TTC549 (cell line): ENCODE measurements around the gene PCDHA1.

Source experiments
- FAIRE-seq: peaks from 2 replicates; lab custom pipeline; 2012; peaks lifted over from hg19 to GRCh38; lab: Jason Lieb, UNC

The PCDHA1 gene

DNA sequence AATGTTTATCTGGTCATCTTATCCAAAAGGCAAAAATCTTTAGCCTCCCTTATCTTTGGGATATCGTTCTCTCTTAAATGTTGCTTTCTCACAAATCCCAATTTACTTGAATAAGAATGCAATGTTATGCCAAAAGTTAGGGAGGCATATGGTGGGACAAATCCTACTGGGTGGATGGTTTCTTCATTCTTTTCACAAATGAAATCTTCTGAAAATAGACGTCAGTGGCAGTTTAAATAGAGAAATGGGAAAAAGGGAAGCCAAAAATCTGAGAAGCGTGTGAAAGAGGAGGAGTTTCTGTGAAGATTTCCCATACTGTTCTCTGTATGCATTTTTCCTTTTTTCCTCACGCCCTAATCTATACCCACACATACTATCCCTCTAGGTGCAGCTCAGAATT is 137.7 kb downstream of the PCDHA1 start:
- no peak for FAIRE-seq

DNA sequence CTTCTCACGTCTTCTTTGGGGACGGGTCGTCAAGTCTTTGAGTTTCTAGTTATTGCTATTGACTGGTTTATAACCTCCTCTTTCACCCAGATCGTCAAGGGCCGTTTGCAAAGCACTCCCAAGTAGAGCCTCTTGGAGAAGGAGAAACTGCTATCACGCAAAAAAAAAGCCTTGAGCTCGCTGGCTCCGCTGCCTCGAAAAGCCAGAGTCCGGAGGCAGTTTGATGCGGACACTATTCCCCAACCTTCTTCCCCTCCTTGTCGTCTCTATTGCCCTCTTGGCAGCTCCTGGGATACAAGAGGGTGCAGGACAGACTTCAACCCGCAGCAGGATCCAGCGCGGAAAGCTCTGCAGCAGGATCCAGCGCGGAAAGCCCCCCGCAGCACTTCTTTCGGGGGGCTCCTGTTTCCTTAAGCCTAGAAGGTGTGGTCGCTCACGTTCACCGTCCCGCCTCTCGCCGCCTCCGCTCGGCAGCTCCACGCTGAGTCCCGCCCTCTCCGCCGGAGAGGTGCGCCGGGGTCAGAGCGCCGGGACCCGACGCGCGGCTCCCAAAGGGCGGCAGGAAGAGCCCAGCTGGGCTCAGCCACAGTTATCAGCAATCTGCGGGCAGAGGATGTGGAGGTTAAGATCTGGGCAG is 140.0 kb downstream of the PCDHA1 start, which contains the start of gene PCDHAC1:
TSS of gene PCDHAC1 (plus strand) at position 494 of the 637 bp plus-strand sequence. CDS start 594 bp downstream, outside the sequence.
- FAIRE-seq: no peak

DNA sequence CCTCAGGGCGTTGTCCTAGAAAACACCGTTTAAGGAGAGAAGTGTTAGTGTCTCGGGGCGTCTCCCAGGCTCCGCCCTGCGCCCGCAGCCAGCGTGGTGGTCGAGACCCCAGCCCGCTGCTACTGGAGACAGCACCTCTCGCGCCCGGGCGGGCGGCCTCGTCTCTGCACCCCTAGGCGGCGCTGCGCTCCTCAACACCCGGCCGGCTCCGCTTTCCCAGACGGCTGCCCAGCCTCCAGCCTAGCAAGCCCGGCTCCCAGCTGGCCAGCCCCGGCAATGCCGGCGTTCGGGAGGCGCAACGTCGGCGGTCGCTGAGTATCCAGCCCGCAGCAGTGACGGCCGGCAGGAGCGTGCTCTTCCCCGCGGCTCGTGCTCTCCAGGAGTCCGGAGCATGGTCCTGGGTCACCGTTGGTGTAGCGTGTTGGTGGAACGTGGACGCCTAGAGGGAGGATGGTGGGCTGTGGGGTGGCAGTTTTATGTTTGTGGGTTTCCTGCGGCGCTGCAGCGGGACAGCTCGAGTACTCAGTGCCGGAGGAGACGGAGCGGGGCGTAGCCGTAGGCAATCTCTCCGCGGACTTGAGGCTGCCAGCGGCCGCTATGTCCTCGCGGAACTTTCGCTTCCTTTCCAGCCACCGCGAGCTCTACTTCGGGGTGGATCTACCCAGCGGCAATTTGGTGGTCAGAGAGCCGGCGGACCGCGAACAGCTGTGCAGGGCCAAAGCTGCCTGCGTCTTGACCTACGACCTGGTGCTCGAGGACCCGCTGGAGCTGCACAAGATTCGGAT is 140.7 kb downstream of the PCDHA1 start:
- FAIRE-seq: no peak

DNA sequence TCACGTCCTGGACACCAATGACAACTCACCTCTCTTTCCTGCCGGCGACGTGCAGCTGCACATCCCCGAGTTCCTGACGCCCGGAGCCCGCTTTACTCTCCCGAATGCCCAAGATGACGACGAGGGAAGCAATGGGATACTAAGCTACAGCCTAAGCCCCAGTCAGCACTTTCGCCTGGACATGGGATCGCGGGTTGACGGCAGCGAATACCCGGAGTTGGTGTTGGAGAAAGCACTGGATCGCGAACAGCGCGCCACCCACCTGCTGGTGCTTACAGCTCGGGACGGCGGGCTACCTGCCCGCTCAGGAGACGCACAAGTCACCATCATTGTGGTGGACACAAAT is 141.3 kb downstream of the PCDHA1 start:
- FAIRE-seq: no peak

DNA sequence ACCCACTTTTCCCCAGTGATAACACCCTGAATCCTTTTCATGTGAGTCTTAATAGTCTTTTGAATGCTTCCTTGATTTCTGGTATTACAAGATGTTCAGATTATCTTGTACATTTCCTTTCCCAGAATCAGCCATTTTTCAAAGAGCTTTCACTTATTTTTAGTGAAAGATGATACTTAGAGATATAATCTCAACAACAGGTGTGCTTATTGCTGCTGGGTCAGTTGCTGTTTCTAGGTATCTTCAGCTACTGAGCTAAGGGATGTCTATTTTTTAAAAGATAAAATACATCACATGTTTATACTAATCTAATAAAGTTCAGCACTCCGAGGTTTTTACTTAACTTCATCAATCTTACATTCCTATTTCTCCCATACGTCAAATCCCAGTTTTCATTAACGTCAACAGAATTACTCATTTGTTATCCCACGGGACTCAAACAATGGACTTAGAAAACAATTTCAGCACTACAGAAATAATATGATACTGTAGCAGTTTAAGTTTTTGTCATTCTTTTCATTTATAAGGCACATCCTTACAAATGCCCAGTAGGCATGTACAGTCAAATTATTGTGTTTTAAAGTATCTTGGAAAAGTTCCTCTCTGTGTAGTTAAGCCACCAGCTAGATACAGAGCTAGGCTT is 149.1 kb downstream of the PCDHA1 start:
- FAIRE-seq: no peak

DNA sequence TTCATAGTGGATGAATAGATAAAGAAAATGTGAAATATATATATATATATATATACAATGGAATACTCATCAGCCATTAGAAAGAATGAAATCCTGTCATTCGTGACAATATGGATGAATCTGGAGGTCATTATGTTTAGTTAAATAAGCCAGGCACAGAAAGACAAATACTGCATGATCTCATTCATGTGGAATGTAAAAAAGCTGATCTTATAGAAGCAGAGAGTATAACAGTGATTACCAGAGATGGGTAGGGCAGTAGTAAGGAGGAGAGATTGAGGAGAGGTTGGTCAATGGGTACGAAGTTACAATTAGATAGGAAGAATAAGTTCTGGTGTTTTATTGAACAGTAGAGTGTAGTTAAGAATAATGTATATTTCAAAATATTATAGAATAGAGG is 160.6 kb downstream of the PCDHA1 start:
- no peak for FAIRE-seq

DNA sequence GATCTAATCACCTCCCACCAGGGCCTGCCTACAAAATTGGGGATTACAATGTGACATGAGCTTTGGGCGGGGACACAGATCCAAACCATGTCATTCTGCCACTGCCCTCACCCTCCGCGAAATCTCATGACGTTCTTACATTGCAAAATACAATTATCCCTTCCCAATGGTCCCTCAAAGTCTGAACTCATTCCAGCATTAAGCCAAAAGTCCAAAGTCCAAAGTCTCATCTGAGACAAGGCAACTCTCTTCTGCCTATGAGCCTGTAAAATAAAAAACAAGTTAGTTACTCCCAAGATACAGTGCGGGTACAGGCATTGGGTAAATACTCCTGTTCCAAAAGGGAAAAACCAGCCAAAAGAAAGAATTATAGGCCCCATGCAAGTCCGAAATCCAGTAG is 165.7 kb downstream of the PCDHA1 start:
- no peak for FAIRE-seq

DNA sequence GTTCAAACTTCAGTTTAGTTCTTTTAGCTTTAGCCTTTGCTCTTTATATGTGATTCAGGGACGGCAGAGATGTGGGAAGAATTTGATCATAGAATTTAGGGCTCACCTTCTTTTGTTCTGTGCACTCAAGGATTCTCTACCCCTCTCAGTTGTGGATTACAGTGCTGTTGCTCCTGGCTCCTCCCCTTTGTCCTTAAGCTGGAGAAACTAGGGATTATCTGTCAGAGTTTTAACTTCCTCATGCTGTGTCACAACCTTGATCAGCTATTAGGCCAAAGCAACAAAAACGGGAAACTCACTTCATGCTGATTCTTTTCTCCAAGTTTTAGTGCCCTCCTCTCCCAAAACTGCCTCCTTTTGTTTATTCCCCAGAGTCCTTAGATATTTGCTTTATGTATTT is 167.3 kb downstream of the PCDHA1 start:
- no peak for FAIRE-seq

DNA sequence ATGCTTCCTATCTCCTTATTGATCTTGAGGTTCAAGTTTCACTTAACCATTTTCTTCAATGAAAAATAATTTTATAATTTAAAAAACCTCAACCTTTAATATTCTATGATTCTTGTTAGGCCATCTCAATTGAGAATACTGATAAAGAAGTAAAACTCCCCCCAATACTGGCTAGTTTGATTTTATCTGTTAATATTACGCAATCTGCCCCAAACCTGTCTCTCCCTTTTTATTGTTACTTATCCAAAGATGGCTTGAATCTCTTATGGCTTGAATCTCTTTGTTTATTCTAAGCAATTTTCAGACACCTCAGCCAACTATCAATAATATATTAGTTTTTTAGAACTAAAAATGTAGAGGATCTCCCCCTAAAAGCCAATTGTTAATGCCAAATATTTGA is 176.2 kb downstream of the PCDHA1 start:
- no peak for FAIRE-seq

DNA sequence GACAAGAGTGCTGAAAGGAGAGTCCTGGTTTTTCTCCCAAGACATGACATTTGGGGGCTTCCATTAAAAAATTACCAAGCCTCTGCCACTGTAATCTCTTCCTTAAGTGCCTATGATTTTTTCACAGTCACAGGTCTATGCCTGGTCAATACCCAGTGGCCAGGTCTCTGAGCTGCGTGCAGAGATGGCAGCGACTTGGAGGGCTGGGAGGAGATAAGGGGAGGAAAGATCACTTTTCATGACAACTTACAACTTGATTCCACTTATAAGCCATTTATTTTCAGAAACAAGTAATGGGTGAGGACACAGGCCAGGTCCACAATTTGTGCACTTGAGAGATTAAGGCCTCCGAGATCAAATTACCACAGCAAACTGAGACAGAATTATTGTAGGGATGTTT is 178.4 kb downstream of the PCDHA1 start:
- no peak for FAIRE-seq

DNA sequence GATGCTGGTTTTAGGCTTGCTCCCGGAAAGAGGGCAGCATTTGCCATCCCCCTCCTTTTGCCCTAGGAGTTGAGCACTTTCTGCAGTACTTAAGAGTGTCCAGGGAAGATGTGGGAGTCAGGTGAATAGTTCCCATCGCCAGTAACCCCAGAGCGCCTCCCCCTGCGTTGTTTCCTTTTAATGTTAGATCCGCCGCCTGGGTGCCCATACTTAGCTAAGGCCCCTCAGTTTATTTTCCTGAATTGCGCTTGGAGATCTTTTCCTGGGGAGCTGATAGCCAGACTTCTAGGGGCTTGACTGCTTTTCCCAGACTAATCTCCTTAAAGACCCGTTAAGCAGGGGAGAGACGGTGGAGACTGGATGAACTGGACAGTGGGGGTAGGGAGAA is 180.0 kb downstream of the PCDHA1 start:
- FAIRE-seq: no peak

DNA sequence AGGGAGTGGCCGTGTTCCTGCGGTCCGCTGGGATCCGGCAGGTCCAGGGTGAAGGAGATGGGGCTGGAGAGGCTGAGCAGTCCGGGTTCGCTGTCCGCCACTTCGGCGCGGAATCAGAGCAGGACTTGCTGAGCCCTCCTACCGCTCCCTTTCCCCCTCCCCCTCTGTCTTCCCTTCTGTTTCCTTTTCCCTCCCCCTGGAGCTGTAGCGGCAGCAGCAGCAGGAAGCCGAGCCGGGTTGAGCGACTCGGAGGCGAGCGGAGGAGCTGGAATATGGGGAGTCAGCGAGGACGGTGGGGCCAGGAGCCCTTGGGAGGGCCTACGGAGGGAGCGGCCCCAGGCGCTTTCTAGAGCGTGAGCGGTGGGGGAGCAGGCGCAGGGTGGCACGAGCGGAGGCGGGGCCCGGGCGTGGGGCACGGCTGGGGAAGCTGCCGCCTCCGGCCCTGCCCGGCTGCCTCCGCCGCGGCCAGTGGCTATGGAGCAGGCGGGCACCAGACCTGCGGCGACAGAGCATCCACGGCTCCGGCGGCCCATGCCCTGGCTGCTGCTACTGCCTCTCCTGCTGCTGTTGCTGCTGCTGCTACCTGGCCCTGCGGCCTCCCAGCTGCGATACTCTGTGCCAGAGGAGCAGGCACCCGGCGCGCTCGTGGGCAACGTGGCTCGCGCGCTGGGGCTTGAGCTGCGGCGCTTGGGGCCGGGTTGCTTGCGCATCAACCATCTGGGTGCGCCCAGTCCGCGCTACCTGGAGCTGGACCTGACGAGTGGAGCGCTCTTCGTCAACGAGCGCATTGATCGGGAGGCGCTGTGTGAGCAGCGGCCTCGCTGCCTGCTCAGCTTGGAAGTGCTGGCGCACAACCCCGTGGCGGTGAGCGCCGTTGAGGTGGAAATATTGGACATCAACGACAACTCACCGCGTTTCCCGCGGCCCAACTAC is 180.6 kb downstream of the PCDHA1 start, which contains the start of gene PCDHAC2:
TSS of gene PCDHAC2 (plus strand) at position 184 of the 933 bp plus-strand sequence. CDS start at position 475, 291 bp downstream.
- FAIRE-seq: no peak

DNA sequence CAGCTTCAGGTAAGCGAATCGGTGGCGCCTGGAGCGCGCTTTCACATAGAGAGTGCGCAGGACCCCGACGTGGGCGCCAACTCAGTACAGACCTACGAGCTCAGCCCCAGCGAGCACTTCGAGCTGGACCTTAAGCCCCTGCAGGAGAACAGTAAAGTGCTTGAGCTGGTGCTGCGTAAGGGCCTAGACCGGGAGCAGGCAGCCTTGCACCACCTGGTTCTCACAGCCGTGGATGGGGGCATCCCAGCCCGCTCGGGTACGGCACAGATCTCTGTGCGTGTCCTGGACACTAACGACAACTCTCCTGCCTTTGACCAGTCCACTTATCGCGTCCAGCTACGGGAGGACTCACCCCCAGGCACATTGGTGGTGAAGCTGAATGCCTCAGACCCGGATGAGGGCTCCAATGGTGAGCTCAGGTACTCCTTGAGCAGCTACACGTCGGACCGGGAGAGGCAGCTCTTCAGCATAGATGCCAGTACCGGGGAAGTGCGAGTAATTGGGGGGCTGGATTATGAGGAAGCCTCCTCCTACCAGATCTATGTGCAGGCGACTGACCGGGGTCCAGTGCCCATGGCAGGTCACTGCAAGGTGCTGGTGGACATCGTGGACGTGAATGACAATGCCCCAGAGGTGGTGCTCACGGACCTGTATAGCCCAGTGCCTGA is 181.4 kb downstream of the PCDHA1 start:
- no peak for FAIRE-seq

DNA sequence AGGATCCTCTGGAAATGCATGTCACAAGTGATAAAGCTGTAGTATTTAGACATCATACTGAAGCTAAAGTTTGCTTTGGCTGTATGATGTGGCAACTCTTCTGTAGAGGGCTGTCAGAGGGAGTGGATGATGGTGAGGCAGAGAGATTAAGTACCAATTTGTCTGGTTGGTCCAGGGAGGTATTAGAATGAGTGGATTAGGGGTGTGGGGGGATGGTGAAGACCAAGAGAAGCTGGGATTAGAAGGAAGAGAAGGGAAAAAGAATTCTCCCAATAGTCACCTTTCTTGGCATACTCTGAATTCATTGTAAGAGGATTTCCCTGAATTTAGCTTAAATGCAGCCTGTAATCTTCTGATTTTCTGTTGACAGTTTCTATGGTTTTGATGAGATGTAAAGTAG is 183.9 kb downstream of the PCDHA1 start:
- FAIRE-seq: no peak

DNA sequence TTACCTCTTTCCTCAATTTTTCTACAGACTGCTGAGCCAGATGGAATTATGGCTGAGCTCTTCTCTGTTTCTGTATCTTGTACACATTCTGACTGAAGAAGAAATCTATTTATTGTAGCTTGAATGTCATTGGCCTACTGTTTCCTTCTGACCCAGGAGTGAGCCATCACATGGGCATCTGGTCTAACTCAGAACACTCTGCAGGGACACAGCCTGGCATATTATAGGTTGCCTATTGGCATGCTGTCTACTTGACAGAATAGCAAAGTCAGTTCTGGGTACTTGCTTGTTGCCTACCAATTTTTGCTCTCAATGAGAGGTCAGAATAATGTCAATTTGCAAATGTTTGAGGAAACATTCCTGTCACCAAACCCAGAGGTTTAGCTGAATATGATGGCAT is 187.6 kb downstream of the PCDHA1 start:
- FAIRE-seq: no peak

DNA sequence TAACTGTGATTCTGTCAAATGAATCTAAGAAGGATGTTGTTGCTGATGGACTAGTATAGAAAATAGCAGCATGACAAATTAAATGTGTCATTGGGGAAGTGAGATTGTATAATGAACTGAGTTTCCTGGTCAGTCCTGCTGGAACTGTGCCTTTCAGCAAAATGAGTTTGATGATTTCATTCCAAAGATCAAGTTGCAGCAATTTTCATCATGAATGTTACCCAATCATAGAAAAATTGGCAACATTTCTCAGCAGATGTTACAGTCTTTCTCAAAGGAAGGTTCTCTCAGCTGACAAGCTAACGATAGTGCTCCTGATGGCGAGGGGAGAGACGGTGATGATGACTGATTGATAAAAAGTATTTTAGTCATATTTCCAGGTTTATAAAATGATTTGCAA is 191.1 kb downstream of the PCDHA1 start:
- FAIRE-seq: no peak

DNA sequence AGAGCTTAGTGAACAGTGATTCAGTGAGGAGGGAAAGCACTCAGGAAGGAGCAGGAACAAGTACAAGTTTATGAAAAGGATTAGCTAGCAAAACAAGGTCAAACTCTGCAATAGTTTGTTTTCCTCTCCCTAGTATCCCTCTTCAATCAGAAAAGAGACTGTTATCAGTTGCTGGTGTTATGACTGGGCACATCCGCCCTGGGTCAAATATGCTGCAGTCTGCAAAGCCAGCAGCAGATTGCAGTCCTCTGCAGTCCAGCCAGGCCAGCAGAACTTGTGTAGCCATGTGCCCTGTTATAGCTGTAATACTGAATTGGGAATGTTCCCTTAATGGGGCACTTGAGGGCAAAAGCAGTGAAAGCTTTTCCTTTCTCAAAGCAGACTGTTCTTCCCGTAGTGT is 192.3 kb downstream of the PCDHA1 start:
- FAIRE-seq: no peak

DNA sequence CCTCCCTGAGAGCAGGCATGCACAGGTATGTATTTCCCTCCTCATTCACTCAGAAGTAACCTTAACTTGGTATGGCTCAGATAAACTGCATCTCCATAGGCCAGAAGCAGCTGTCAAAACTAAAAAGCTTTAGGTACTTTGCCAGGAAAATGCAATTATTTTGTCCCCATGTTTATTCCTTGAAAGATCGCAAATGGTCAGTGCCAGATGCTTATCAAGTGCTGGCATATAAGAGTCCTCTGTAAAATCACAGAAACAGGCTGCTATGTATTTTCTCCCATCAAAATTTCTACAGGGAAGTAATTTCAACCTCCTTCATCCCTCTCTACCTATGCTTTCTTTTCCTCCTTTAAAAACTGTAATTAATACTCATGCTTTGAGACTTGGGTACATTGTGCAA is 193.0 kb downstream of the PCDHA1 start:
- FAIRE-seq: no peak

DNA sequence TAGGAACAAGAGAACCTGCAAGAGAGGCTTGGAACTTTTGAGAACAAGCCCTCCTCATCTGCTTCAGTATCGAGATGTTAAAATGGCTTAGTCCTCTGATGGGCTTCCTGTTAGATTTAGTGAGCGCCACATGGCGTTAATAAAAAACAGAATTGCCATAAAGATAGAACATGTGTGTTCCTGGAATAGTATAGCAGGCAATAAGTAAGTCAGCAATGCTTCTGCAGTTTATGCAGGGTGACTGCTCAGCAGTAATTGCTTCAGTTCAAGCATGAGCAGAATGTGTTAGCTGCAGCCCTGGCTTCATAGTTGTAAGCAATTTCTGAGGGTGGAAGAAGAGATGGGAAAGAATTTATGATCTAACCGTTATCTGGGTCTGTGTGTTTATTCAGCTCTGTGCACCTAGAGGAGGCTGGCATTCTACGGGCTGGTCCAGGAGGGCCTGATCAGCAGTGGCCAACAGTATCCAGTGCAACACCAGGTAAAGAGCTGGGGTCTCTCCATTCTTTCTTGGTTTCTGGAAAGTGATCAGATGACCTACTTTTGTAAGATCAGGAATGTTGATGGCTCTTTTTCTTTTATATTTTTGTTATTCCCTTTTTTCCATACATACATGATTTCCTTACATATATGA is 196.3 kb downstream of the PCDHA1 start:
- no peak for FAIRE-seq

DNA sequence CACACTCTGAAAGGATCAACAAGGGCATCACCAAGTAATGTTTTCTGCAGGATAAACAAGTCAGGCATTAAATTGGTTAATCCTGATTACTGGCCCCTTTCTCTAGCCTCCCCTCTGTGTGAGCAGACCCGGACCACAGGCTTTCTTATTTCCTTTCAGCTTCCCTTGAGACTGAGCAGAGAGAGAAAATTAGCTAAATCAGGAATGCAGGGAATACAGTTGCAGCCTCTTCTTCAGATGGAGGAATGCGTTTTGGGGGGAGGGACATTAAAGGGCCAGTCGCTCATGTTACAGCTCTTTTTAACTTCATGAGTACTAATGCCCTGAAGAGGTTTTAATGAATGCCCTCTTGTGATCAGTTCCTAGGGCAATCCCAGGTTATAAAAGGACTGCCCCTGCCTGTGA is 200.2 kb downstream of the PCDHA1 start:
- no peak for FAIRE-seq

DNA sequence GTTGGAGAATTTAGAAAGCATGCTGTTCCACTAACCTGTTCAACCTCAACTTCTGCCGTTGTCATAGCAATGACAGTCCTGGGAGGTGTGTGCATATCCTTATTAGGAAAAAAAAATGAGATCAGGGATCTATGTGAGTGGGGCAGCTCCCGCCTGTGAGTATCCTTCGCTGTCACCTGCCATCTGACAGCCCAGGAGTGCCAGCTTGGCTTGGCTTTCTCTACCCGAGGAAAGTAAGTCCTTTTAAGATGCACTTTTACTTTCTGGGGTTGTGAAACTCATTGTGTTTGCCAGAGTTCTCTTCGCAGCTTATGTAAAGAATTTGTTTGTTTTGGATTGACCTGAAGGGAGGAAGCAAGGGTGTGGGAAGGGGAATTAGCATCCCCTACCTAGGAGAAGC is 202.2 kb downstream of the PCDHA1 start:
- no peak for FAIRE-seq
